GM19438 (cell line): ENCODE data around the gene CEP162.
"Not testable (repeated sequence)": the region's sequence is repeated elsewhere in the genome, so short reads cannot be mapped to it uniquely, and the experiment has no call there.

ENCODE experiments used
- ATAC-seq: cut with Tn5 transposase; IDR thresholded peaks from one replicate; pipeline ENCODE4 v1.9.1; 2021; ENCODE audit warnings: low read depth; ENCODE audit not compliant: unreplicated experiment

The CEP162 gene

GRCh38 chr6:84095156-84095555 lies 132.3 kb downstream of the CEP162 start:
- ATAC-seq: no peak

GRCh38 chr6:84093441-84094435 lies 133.7 kb downstream of the CEP162 start:
- ATAC-seq: no peak

- ATAC-seq: no peak
Observed at GRCh38 chr6:84089552-84089951, 137.9 kb downstream of the CEP162 start.

DNA sequence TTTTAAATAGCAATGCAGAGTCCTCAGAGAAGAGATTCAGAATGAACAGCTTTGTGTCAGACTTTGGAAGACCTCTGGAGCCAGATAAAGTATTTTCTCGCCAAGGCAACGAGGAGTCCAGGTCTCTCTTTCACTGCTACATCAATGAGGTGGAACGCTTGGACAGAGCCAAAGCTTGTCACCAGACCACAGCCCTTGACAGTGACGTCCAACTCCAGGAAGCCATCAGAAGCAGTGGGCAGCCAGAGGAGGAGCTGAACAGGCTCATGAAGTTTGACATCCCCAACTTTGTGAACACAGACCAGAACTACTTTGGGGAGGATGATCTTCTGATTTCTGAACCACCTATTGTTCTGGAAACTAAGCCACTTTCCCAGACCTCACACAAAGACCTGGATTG lies 138.4 kb downstream of the CEP162 start:
- ATAC-seq: no peak

DNA sequence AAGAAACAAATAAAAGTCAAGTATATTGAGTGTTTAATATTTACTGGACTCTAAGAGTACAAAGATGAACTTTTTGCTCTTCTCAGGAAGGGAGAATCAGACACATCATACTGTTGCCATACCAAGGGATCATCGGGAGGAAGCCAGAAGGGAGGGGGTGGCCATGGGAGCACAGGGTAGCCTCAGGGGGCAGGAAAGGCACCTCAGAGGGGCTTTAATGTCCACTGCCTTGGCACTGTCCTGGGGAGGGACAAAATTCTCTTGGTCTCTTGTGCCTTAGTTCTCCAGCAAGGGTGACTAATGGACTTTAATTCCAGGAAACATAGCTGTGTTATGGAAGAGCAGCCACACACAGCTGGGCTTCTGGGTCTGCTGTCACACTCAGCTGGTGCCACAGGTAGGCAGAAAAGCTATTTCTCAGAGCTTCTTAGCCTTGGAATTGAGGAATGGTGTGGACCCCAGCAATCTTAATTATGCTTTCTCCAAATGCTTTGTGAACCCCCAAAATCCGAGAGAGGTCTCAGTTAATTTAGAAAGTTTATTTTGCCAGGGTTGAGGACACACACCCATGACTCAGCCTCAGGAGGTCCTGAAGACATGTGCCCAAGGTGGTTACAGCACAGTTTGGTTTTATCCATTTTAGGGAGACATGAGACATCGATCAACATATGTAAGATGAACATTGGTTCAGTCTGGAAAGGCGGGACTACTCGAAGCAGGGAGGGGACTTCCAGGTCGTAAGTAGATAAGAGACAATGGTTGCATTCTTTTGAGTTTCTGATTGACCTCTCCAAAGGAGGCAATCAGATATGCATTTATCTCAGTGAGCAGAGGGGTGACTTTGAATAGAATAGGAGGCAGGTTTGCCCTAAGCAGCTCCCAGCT lies 140.7 kb downstream of the CEP162 start:
- no peak for ATAC-seq

DNA sequence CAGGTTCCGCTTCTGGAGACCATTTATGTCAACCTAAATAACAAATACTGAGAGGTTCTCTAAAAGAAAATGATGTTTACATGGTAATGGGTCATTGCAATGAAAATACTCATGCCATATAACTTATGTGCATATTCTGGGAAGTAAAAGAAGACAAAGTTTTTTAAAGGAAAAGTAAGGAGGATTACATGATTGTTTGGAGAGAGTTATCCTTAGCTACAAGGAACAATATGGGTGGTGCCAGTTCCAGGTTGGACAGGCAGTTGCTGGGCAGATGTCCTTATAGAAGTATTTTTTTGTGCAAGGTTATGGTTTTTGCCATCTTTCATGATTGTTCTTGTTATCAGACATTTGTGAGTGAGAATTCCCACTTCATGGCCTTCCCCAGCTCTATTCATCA lies 141.4 kb downstream of the CEP162 start:
- ATAC-seq: no peak

DNA sequence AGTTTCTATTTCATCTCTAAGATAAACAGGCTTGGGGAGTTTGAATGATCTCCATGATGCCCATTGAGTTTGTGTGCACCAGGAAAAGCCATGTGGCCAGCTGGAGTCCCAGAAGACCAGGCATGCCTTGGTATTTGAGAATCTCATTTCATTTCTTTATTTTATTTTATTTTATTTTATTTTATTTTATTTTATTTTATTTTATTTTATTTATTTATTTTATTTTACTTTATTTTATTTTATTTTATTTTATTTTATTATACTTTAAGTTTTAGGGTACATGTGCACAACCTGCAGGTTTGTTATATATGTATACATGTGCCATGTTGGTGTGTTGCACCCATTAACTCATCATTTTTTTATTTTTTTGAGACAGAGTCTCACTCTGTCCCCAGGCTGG lies 142.7 kb downstream of the CEP162 start:
- not testable (repeated sequence) for ATAC-seq

DNA sequence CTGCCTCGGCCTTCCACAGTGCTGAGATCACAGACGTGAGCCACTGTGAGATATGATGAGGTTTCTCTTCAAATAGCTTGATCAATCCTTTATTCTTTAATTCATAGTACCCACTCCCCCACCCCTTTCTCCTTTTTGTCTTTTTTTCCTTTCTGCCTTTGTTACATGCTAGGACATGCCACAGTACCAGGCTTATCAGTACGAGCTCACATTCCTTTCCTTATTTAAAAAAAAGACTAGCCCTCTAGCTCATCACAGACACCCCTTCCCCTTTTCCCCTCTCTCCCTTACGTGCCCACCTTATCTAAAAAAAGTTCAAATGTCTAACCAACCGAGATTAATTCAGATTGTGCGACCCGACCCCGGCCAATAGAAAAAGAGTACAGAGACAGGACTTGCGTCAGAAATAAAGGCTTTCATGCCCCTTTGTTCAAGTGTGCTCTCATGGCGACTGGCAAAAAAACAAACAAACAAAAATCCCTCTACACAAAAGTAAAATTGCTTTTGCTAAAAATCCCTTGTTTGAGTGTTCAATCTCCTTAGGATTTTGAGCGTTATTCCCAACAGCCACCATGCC lies 144.7 kb downstream of the CEP162 start:
- ATAC-seq: no peak

GRCh38 chr6:84081222-84081621 lies 146.2 kb downstream of the CEP162 start:
- ATAC-seq: no peak

DNA sequence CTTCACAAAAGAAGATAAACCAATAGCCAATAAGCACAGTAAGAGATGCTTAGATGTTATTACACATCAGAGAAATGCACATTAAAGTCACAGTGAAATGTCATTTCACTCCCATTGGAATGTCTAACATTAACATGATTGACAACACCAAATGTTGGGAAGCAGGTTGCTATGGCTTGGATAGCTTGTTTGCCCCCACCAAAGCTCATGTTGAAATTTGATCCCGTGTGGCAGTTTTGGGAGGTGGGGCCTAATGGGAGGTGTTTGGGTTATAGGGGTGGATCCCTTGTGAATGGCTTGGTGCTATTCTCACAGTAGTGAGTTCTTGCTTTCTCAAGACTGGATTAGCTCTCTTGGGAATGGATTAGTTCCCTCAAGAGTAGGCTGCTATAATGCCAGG lies 149.1 kb downstream of the CEP162 start:
- ATAC-seq: no peak

DNA sequence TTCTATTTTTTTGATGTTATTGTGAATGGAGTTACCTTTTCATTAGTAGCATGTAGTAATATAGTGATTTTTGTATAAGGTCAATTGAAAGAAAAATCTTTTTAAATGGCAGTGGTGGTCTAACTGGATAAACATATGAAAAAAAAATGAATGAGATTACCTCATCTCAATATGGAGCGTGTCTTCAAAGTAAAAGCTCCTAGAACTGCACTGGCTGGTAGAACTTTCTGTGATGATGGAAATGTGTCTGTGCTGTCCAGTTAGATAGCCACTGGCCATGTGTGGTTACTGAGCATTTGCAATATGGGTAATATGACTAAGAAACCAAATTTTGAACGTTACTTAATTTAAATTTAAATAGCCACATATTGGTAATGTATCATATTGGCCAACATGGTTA lies 149.8 kb downstream of the CEP162 start:
- ATAC-seq: no peak

GRCh38 chr6:84074988-84075781 lies 152.3 kb downstream of the CEP162 start:
- ATAC-seq: no peak
